Transverse colon (tissue), 4 donors: Measurements from ENCODE around the gene NPR3.

Experiments used
- CTCF ChIP-seq, 5 experiments: fragments of 200-600 bp in 3 of 5; fragments of 450-650 bp in 2 of 5; sonication (generic) in 3 of 5; IDR thresholded peaks; 1 replicate in 2 of 5; 2 replicates in 3 of 5; pipeline ENCODE4 v1.5.1; 2016 to 2017; ENCODE audit warnings: antibody characterized with exemption in 5 of 5, inconsistent platforms in 3 of 5, mild to moderate bottlenecking in 2 of 5, moderate library complexity in 1 of 5
- EP300 ChIP-seq: sonication (generic); formaldehyde crosslinking; IDR thresholded peaks from one replicate; pipeline ENCODE4 v1.6.1; 2017; ENCODE audit warnings: antibody characterized with exemption, low read depth
- POLR2A ChIP-seq: fragments of 450-650 bp; IDR thresholded peaks from one replicate; pipeline ENCODE4 v1.6.1; 2016; ENCODE audit warnings: antibody characterized with exemption, mild to moderate bottlenecking, moderate library complexity
- POLR2AphosphoS5 ChIP-seq, 3 donors: sonication (generic); formaldehyde crosslinking; IDR thresholded peaks; one replicate each; pipeline ENCODE4 v1.6.1; 2016; ENCODE audit warnings: antibody characterized with exemption in 3 of 3

- TF ChIP-seq CTCF (IDR thresholded peaks at IDR 0.05) (peak; percentile 18 to 41 (median 36)), POLR2A (no peak), EP300 (no peak), POLR2AphosphoS5 (IDR thresholded peaks at IDR 0.05) (no peak)
Observed at GRCh38 chr5:32707418-32707997, 3.6 kb upstream of the NPR3 start.
